Renal cortex interstitium (tissue), 11 donors: ENCODE results near the gene RCBTB2. TPM values are rescaled to one million over a fixed set of nuclear protein-coding genes. Genes with fewer than 3 reads are reported as not detected.

Experiments used
- DNase-seq, 11 donors: peaks; one replicate each; pipeline ENCODE4 v3.0.0-alpha.2; 2013; ENCODE audit warnings: low read depth in 9 of 11, low spot score in 4 of 11; ENCODE audit errors: extremely low read depth in 1 of 11
- polyA plus RNA-seq, 3 donors: library from polyadenylated mRNA; unstranded; fragments of 120-200 nt; gene quantifications; one replicate each; pipeline ENCODE4 v1.2.1, GENCODE V29; 2013; ENCODE audit not compliant: insufficient read length in 3 of 3

RCBTB2 gene
- polyA plus RNA-seq, 3 donors, result 52.9 to 58.5 (median 58.1) TPM

GRCh38 chr13:48539550-48539949, 6.7 kb upstream of the RCBTB2 start:
- no peak for DNase-seq

- no peak for DNase-seq
Measured at GRCh38 chr13:48536621-48537250, 3.9 kb upstream of the RCBTB2 start.

- no peak for DNase-seq
Measured at GRCh38 chr13:48535766-48536165, 2.9 kb upstream of the RCBTB2 start.

GRCh38 chr13:48534911-48535501, 2.1 kb upstream of the RCBTB2 start:
- no peak for DNase-seq

GRCh38 chr13:48533961-48534600, 1.2 kb upstream of the RCBTB2 start:
- peak in 1 of 11 donors; percentile 6 for DNase-seq

GRCh38 chr13:48532256-48532505, 699 bp downstream of the RCBTB2 start:
- DNase-seq, result peak in 1 of 11 donors; percentile 57

GRCh38 chr13:48531416-48532255, 1.2 kb downstream of the RCBTB2 start:
- DNase-seq, result peak in 3 of 11 donors; percentile 13 to 76 (median 32)

GRCh38 chr13:48530833-48531232, 2.0 kb downstream of the RCBTB2 start:
- DNase-seq, result no peak

- no peak for DNase-seq
Measured at GRCh38 chr13:48528720-48529119, 4.2 kb downstream of the RCBTB2 start.

GRCh38 chr13:48527955-48528354, 4.9 kb downstream of the RCBTB2 start:
- DNase-seq, result no peak

- no peak for DNase-seq
Measured at GRCh38 chr13:48526286-48526685, 6.6 kb downstream of the RCBTB2 start.

- DNase-seq, result no peak
Measured at GRCh38 chr13:48518083-48518482, 14.8 kb downstream of the RCBTB2 start.

GRCh38 chr13:48515732-48516131, 17.1 kb downstream of the RCBTB2 start:
- no peak for DNase-seq

- no peak for DNase-seq
Measured at GRCh38 chr13:48514793-48515192, 18.1 kb downstream of the RCBTB2 start.

- DNase-seq, result no peak
Measured at GRCh38 chr13:48511621-48512230, 21.2 kb downstream of the RCBTB2 start.

GRCh38 chr13:48510698-48511097, 22.2 kb downstream of the RCBTB2 start:
- no peak for DNase-seq

GRCh38 chr13:48508011-48508410, 24.9 kb downstream of the RCBTB2 start:
- no peak for DNase-seq

GRCh38 chr13:48507021-48507420, 25.9 kb downstream of the RCBTB2 start:
- DNase-seq, result no peak

GRCh38 chr13:48506092-48506701, 26.7 kb downstream of the RCBTB2 start:
- no peak for DNase-seq
